WTC11 (cell line): Measurements from ENCODE around the gene GRM1.

Source experiments
- JAZF1 ChIP-seq: fragments of 250-450 bp; sonication (Bioruptor Pico); IDR thresholded peaks from 2 replicates; pipeline ENCODE4 v1.9.0; 2021; ENCODE audit warnings: moderate library complexity, mild to moderate bottlenecking, inconsistent platforms
- SOX15 ChIP-seq: fragments of 250-450 bp; sonication (Bioruptor Pico); IDR thresholded peaks from 2 replicates; pipeline ENCODE4 v1.9.0; 2021; ENCODE audit warnings: mild to moderate bottlenecking
- ZNF232 ChIP-seq: sonication (generic); formaldehyde crosslinking; IDR thresholded peaks from 2 replicates; pipeline ENCODE4 v1.8.0; 2022; ENCODE audit warnings: mild to moderate bottlenecking, missing genetic modification reagents
- ZNF416 ChIP-seq: fragments of 250-450 bp; sonication (Bioruptor Pico); IDR thresholded peaks from 2 replicates; pipeline ENCODE4 v1.9.0; 2021; ENCODE audit warnings: mild to moderate bottlenecking, inconsistent platforms
- TF ChIP-seq, protein P1 (sequence below): fragments of 200-600 bp; IDR thresholded peaks from 2 replicates; pipeline ENCODE4 v1.8.0; 2022; ENCODE audit warnings: antibody characterized with exemption
- TF ChIP-seq, protein P2 (sequence below): sonication (generic); formaldehyde crosslinking; IDR thresholded peaks from 2 replicates; pipeline ENCODE4 v1.8.0; 2022; ENCODE audit warnings: mild to moderate bottlenecking, missing genetic modification reagents
- TF ChIP-seq, protein P3 (sequence below): sonication (generic); formaldehyde crosslinking; IDR thresholded peaks from 2 replicates; pipeline ENCODE4 v1.8.1; 2023; ENCODE audit warnings: mild to moderate bottlenecking, missing genetic modification reagents, moderate library complexity
- TF ChIP-seq, protein P4 (sequence below): sonication (generic); formaldehyde crosslinking; IDR thresholded peaks from 2 replicates; pipeline ENCODE4 v1.8.1; 2023; ENCODE audit warnings: mild to moderate bottlenecking, missing genetic modification reagents

DNA sequence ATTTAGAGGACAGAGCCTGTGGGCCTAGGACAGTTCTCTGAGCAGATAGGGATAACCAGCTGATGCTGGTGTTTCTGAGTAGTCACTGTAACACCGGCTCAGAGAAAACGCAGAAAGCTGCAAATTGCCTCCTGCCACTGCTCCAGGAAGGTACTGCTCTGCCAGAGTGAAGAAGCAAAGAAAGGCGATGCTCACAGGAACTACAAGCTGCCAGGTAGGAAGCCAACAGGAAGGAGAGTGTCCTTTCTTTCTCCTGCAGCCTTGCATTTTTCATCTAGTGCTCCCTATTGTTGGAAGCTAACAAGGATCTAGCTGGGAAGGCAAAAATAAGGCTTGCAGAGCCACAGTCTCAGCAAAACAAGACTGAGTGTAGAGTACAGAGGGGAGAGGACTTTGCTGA is 444.1 kb downstream of the GRM1 start:
- no peak for TF ChIP-seq ZNF416 (CRISPR knock-in tag)
- TF ChIP-seq, protein P1, sequence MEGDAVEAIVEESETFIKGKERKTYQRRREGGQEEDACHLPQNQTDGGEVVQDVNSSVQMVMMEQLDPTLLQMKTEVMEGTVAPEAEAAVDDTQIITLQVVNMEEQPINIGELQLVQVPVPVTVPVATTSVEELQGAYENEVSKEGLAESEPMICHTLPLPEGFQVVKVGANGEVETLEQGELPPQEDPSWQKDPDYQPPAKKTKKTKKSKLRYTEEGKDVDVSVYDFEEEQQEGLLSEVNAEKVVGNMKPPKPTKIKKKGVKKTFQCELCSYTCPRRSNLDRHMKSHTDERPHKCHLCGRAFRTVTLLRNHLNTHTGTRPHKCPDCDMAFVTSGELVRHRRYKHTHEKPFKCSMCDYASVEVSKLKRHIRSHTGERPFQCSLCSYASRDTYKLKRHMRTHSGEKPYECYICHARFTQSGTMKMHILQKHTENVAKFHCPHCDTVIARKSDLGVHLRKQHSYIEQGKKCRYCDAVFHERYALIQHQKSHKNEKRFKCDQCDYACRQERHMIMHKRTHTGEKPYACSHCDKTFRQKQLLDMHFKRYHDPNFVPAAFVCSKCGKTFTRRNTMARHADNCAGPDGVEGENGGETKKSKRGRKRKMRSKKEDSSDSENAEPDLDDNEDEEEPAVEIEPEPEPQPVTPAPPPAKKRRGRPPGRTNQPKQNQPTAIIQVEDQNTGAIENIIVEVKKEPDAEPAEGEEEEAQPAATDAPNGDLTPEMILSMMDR: no peak
- TF ChIP-seq JAZF1 (CRISPR knock-in tag): no peak
- no peak for TF ChIP-seq SOX15 (CRISPR knock-in tag)
- TF ChIP-seq, protein P2, sequence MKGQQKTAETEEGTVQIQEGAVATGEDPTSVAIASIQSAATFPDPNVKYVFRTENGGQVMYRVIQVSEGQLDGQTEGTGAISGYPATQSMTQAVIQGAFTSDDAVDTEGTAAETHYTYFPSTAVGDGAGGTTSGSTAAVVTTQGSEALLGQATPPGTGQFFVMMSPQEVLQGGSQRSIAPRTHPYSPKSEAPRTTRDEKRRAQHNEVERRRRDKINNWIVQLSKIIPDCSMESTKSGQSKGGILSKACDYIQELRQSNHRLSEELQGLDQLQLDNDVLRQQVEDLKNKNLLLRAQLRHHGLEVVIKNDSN (CRISPR knock-in tag): no peak
- TF ChIP-seq ZNF232: no peak
- TF ChIP-seq, protein P3, sequence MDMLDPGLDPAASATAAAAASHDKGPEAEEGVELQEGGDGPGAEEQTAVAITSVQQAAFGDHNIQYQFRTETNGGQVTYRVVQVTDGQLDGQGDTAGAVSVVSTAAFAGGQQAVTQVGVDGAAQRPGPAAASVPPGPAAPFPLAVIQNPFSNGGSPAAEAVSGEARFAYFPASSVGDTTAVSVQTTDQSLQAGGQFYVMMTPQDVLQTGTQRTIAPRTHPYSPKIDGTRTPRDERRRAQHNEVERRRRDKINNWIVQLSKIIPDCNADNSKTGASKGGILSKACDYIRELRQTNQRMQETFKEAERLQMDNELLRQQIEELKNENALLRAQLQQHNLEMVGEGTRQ (CRISPR knock-in tag): no peak
- TF ChIP-seq, protein P4, sequence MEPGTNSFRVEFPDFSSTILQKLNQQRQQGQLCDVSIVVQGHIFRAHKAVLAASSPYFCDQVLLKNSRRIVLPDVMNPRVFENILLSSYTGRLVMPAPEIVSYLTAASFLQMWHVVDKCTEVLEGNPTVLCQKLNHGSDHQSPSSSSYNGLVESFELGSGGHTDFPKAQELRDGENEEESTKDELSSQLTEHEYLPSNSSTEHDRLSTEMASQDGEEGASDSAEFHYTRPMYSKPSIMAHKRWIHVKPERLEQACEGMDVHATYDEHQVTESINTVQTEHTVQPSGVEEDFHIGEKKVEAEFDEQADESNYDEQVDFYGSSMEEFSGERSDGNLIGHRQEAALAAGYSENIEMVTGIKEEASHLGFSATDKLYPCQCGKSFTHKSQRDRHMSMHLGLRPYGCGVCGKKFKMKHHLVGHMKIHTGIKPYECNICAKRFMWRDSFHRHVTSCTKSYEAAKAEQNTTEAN (CRISPR knock-in tag): no peak
